Cardiac muscle cell (in vitro differentiated cells and primary cell): ENCODE data around the gene CACNA1C. TPM values are rescaled to one million over a fixed set of nuclear protein-coding genes. Genes with fewer than 3 reads are reported as not detected.

ENCODE experiments used
- DNase-seq, 2 donors: peaks; one replicate each; pipeline versions ENCODE4 v3.0.0 to v3.0.0-alpha.2; 2010 to 2017; ENCODE audit warnings: low read depth in 1 of 2, low spot score in 1 of 2
- H3K27ac ChIP-seq: fragments of 200-600 bp; sonication (generic); 2 replicates; pipeline ENCODE4 v1.5.1; 2016
- H3K27me3 ChIP-seq: fragments of 200-600 bp; sonication (generic); 2 replicates; pipeline ENCODE4 v1.6.0; 2016; ENCODE audit warnings: control low read depth
- H3K36me3 ChIP-seq: fragments of 200-600 bp; sonication (generic); 2 replicates; pipeline ENCODE4 v1.5.1; 2016; ENCODE audit warnings: control low read depth
- H3K4me1 ChIP-seq: fragments of 200-600 bp; sonication (generic); 2 replicates; pipeline ENCODE4 v1.8.1; 2017; ENCODE audit warnings: low read depth, mild to moderate bottlenecking, mixed run types
- H3K4me3 ChIP-seq: fragments of 200-600 bp; sonication (generic); 2 replicates; pipeline ENCODE4 v1.5.1; 2016; ENCODE audit warnings: mild to moderate bottlenecking
- H3K9me3 ChIP-seq: fragments of 200-600 bp; sonication (generic); 2 replicates; pipeline ENCODE4 v1.5.1; 2017; ENCODE audit warnings: low read depth, mild to moderate bottlenecking, control low read depth
- polyA plus RNA-seq: library from polyadenylated mRNA; unstranded; fragments of >200 nt; fragmentation: Nextera tagmentation; extraction: Ambion mirVana; gene quantifications from 2 replicates; pipeline ENCODE4 v1.2.1, GENCODE V29; 2016
- total RNA-seq: library from RNA; depleted of rRNA; stranded (reverse); fragments of >200 nt; gene quantifications from 2 replicates; pipeline ENCODE4 v1.2.3, GENCODE V29; 2016
- TF ChIP-seq, protein P1 (sequence below): IDR thresholded peaks from 2 replicates; pipeline ENCODE4 v1.5.1; 2012; ENCODE audit warnings: low read depth, mild to moderate bottlenecking, low read length

CACNA1C gene
- total and polyA plus RNA-seq, 2 experiments from 2014 or later: 40.8 to 77.8 TPM

DNA sequence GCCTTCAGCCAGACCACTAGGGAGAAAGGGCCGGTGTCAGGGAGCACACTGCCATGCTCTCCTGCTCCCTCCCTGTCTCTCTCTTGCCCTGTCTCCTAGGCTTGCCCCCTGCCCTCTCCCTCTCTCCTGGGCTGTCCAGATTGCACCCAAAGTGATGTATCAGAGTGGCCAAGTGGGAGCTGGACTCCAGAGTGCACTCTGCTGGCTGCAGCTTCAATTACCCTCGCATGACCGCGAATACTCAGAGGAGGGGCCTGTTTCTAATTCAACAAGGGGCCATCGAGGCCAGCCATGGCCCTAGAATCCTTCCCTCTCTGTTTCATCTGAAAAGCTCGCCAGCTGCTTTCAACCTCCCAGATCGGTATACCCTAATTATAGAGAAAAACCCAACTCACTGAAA, 535.6 kb downstream of the CACNA1C start:
- H3K27me3 ChIP-seq: no peaks in the 10 kb centered on the region
- H3K4me3 ChIP-seq: no peak overlapping the region
- H3K4me1 ChIP-seq: no peaks in the 10 kb centered on the region
- H3K36me3 ChIP-seq: peaks cover 6% of the 10 kb centered on the region
- TF ChIP-seq, protein P1, sequence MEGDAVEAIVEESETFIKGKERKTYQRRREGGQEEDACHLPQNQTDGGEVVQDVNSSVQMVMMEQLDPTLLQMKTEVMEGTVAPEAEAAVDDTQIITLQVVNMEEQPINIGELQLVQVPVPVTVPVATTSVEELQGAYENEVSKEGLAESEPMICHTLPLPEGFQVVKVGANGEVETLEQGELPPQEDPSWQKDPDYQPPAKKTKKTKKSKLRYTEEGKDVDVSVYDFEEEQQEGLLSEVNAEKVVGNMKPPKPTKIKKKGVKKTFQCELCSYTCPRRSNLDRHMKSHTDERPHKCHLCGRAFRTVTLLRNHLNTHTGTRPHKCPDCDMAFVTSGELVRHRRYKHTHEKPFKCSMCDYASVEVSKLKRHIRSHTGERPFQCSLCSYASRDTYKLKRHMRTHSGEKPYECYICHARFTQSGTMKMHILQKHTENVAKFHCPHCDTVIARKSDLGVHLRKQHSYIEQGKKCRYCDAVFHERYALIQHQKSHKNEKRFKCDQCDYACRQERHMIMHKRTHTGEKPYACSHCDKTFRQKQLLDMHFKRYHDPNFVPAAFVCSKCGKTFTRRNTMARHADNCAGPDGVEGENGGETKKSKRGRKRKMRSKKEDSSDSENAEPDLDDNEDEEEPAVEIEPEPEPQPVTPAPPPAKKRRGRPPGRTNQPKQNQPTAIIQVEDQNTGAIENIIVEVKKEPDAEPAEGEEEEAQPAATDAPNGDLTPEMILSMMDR: no peak
- no peaks in the 10 kb centered on the region for H3K9me3 ChIP-seq
- H3K27ac ChIP-seq: no peak overlapping the region
- no peak for DNase-seq

DNA sequence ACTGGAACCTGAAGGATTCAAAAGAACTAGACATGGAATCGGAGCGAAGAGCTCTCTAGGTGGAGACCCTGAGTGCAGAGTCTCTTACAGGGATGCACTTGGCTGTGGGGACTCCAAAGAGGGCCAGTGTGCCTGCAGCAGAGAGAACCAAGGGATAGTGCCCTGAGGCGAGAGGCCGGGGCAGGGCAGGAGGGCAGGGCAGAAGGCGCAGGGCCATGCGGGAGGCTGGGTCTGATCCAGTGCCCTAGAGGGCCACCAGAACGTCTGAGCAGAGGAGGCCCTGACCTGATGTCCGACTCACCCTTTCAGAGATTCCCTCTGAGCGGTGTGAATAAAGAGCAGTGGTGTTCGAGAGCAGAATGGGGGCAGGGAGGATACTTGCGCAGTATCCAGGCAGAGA, 536.6 kb downstream of the CACNA1C start:
- H3K4me1 ChIP-seq: no peaks in the 10 kb centered on the region
- no peak overlapping the region for H3K4me3 ChIP-seq
- H3K27me3 ChIP-seq: no peaks in the 10 kb centered on the region
- no peak overlapping the region for H3K27ac ChIP-seq
- TF ChIP-seq, protein P1: no peak
- no peaks in the 10 kb centered on the region for H3K9me3 ChIP-seq
- no peak for DNase-seq
- peaks cover 17% of the 10 kb centered on the region for H3K36me3 ChIP-seq

DNA sequence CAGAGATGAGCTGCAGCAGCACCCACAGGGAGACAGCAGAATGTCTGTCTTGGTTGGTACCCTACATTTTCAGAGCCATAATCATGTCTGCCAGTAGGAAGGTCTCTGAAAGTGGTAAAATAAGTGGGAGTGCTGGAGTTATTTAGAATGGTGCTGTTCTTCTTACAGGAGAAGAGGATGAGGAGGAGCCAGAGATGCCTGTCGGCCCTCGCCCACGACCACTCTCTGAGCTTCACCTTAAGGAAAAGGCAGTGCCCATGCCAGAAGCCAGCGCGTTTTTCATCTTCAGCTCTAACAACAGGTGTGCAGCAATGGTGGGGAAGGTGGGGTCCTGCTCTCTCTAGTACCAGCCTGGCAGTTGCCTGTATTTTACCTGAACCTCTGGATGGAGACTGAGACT, 540.3 kb downstream of the CACNA1C start:
- TF ChIP-seq, protein P1: no peak
- H3K4me3 ChIP-seq: no peak overlapping the region
- no peaks in the 10 kb centered on the region for H3K4me1 ChIP-seq
- no peak for DNase-seq
- no peaks in the 10 kb centered on the region for H3K9me3 ChIP-seq
- no peak overlapping the region for H3K27ac ChIP-seq
- H3K27me3 ChIP-seq: no peaks in the 10 kb centered on the region
- H3K36me3 ChIP-seq: peaks cover 44% of the 10 kb centered on the region

DNA sequence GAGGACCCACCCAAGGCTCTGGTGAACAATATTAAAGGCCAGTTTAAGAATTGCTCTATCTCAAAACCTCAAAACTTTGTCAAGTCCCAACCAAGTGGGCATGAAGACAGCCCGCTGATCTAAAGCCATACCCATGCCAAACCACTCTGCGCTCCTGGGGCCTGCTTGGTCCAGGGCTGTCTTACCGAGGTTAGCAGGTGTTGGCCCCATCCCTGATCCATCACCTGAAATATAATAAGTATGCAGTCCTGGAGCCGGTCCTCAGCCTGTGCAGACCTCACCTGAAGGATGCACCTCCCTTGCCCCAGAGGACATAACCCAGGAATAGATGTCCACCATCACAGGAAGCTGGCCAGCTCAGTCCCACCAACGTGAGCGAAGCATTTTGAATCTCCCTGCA, 543.7 kb downstream of the CACNA1C start:
- TF ChIP-seq, protein P1: no peak

DNA sequence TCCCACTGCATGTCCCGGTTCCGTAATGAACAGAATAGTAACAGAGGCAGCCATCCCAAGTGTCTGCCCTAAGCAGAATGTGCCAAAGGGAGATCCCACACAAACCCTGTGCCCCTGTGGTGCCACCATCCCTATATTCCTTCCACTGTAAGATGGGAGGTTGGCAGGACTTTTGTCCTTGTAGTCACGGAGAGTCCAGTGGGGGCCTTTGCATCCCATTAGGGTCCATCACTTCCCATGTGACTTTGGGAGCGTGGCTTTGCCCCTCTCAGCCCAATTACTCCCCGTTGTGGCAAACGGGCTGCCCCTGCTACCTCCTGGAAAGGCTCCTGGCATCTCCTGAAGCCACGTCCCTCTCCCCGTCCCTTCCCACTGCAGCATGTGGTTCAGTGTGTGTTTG, 552.5 kb downstream of the CACNA1C start:
- H3K27me3 ChIP-seq: no peaks in the 10 kb centered on the region
- DNase-seq: no peak
- no peaks in the 10 kb centered on the region for H3K9me3 ChIP-seq
- no peak overlapping the region for H3K27ac ChIP-seq
- no peak overlapping the region for H3K4me3 ChIP-seq
- H3K4me1 ChIP-seq: no peaks in the 10 kb centered on the region
- H3K36me3 ChIP-seq: peaks cover 32% of the 10 kb centered on the region
- TF ChIP-seq, protein P1: no peak

More for the DNA sequence above, 543.7 kb downstream of the CACNA1C start:
- H3K9me3 ChIP-seq: no peaks in the 10 kb centered on the region
- no peak overlapping the region for H3K4me3 ChIP-seq
- no peak for DNase-seq
- no peaks in the 10 kb centered on the region for H3K4me1 ChIP-seq
- no peaks in the 10 kb centered on the region for H3K27me3 ChIP-seq
- H3K36me3 ChIP-seq: peaks cover 40% of the 10 kb centered on the region
- H3K27ac ChIP-seq: no peak overlapping the region
